GM12865 (cell line): ENCODE data around the gene PTCD2.
"Not testable (repeated sequence)": the region's sequence is repeated elsewhere in the genome, so short reads cannot be mapped to it uniquely, and the experiment has no call there.

Experiments
- DNase-seq: peaks from one replicate; pipeline ENCODE4 v3.0.0; 2010; ENCODE audit warnings: low read depth
- H3K4me3 ChIP-seq: 2 replicates; pipeline ENCODE4 v1.5.1; 2011; ENCODE audit warnings: mild to moderate bottlenecking, low read depth, low read length, control low read depth
- CTCF ChIP-seq: IDR thresholded peaks from 2 replicates; pipeline ENCODE4 v1.5.1; 2011; ENCODE audit warnings: low read length, control low read depth, low read depth, inconsistent platforms; ENCODE audit not compliant: insufficient read depth; ENCODE audit errors: missing control alignments

Gene PTCD2

GRCh38 chr5:72394688-72395087, 74.5 kb downstream of the PTCD2 start:
- TF ChIP-seq CTCF: peak; percentile 66
- DNase-seq: peak; percentile 72
- H3K4me3 ChIP-seq: no peak overlapping the region

GRCh38 chr5:72397836-72398235, 77.7 kb downstream of the PTCD2 start:
- DNase-seq: no peak
- no peak overlapping the region for H3K4me3 ChIP-seq
- TF ChIP-seq CTCF: no peak

- TF ChIP-seq CTCF: no peak
- no peak overlapping the region for H3K4me3 ChIP-seq
- DNase-seq: no peak
These were observed 80.8 kb downstream of the PTCD2 start for GRCh38 chr5:72400950-72401349.

GRCh38 chr5:72402381-72402890, 82.3 kb downstream of the PTCD2 start:
- TF ChIP-seq CTCF: no peak
- no peak for DNase-seq
- no peak overlapping the region for H3K4me3 ChIP-seq

GRCh38 chr5:72402959-72403628, 82.9 kb downstream of the PTCD2 start:
- no peak overlapping the region for H3K4me3 ChIP-seq
- TF ChIP-seq CTCF: no peak
- DNase-seq: no peak

GRCh38 chr5:72404771-72405170, 84.6 kb downstream of the PTCD2 start:
- not testable (repeated sequence) for H3K4me3 ChIP-seq, DNase-seq

GRCh38 chr5:72407078-72407477, 86.9 kb downstream of the PTCD2 start:
- no peak for TF ChIP-seq CTCF
- no peak for DNase-seq

More at GRCh38 chr5:72407078-72407477, 86.9 kb downstream of the PTCD2 start:
- H3K4me3 ChIP-seq: no peak overlapping the region
